Astrocyte (in vitro differentiated cells and primary cell): ENCODE results near the gene RALGAPA1. TPM values are rescaled to one million over a fixed set of nuclear protein-coding genes. Genes with fewer than 3 reads are reported as not detected.
"Not testable (repeated sequence)": the region's sequence is repeated elsewhere in the genome, so short reads cannot be mapped to it uniquely, and the experiment has no call there.

Experiments used
- DNase-seq: peaks from one replicate; pipeline ENCODE4 v3.0.0-alpha.2; 2010; ENCODE audit warnings: low read depth
- FAIRE-seq: peaks from 2 replicates; lab custom pipeline; 2011; peaks lifted over from hg19 to GRCh38; lab: Jason Lieb, UNC
- H2AFZ ChIP-seq: 2 replicates; pipeline ENCODE4 v1.6.0; 2012; ENCODE audit warnings: low read depth, low read length, inconsistent platforms
- H3K27ac ChIP-seq: 2 replicates; pipeline ENCODE4 v1.5.1; 2011; ENCODE audit warnings: low read depth, low read length, inconsistent platforms
- H3K27me3 ChIP-seq: 2 replicates; pipeline ENCODE4 v1.6.0; 2011; ENCODE audit warnings: low read length, inconsistent platforms; ENCODE audit not compliant: insufficient read depth
- H3K36me3 ChIP-seq: 2 replicates; pipeline ENCODE4 v1.5.1; 2011; ENCODE audit warnings: low read length, inconsistent platforms; ENCODE audit not compliant: insufficient read depth
- H3K4me1 ChIP-seq: 2 replicates; pipeline ENCODE4 v1.5.1; 2011; ENCODE audit warnings: low read length, inconsistent platforms; ENCODE audit not compliant: insufficient read depth
- H3K4me2 ChIP-seq: 2 replicates; pipeline ENCODE4 v1.6.0; 2012; ENCODE audit warnings: low read length, inconsistent platforms
- H3K4me3 ChIP-seq: 2 replicates; pipeline ENCODE4 v1.5.1; 2011; ENCODE audit warnings: low read depth, mild to moderate bottlenecking, low read length, inconsistent platforms; ENCODE audit not compliant: insufficient read depth
- H3K79me2 ChIP-seq: 2 replicates; pipeline ENCODE4 v1.6.0; 2012; ENCODE audit warnings: mild to moderate bottlenecking, low read length, inconsistent platforms; ENCODE audit not compliant: insufficient read depth
- H3K9ac ChIP-seq: 2 replicates; pipeline ENCODE4 v1.6.0; 2012; ENCODE audit warnings: mild to moderate bottlenecking, low read length, inconsistent platforms
- H3K9me3 ChIP-seq: 2 replicates; pipeline ENCODE4 v1.5.1; 2012; ENCODE audit warnings: low read depth, mild to moderate bottlenecking, low read length, inconsistent platforms; ENCODE audit not compliant: insufficient read depth
- H4K20me1 ChIP-seq: 2 replicates; pipeline ENCODE4 v1.6.0; 2012; ENCODE audit warnings: low read length, inconsistent platforms; ENCODE audit not compliant: insufficient read depth
- H3K27ac Mint-ChIP-seq: one replicate; pipeline ENCODE4 v1.8.0; 2021; ENCODE audit warnings: mild to moderate bottlenecking, mixed read lengths; ENCODE audit not compliant: unreplicated experiment
- H3K27me3 Mint-ChIP-seq: one replicate; pipeline ENCODE4 v1.8.0; 2021; ENCODE audit warnings: low read depth, mixed read lengths; ENCODE audit not compliant: unreplicated experiment
- H3K36me3 Mint-ChIP-seq: one replicate; pipeline ENCODE4 v1.8.0; 2021; ENCODE audit warnings: low read depth, mixed read lengths; ENCODE audit not compliant: unreplicated experiment
- H3K4me1 Mint-ChIP-seq: one replicate; pipeline ENCODE4 v1.8.0; 2021; ENCODE audit warnings: low read depth, mixed read lengths; ENCODE audit not compliant: unreplicated experiment
- H3K4me3 Mint-ChIP-seq: one replicate; pipeline ENCODE4 v1.8.0; 2021; ENCODE audit warnings: mild to moderate bottlenecking, moderate library complexity, mixed read lengths; ENCODE audit not compliant: unreplicated experiment
- H3K9me3 Mint-ChIP-seq: one replicate; pipeline ENCODE4 v1.8.0; 2021; ENCODE audit warnings: mild to moderate bottlenecking, mixed read lengths; ENCODE audit not compliant: unreplicated experiment
- CTCF ChIP-seq: IDR thresholded peaks from 2 replicates; pipeline ENCODE4 v1.5.1; 2011; ENCODE audit warnings: low read depth, mild to moderate bottlenecking, inconsistent platforms, low read length, moderate library complexity; ENCODE audit not compliant: insufficient read depth
- EZH2 ChIP-seq: IDR thresholded peaks from 2 replicates; pipeline ENCODE4 v1.6.1; 2012; ENCODE audit warnings: mild to moderate bottlenecking, low read length, inconsistent platforms; ENCODE audit not compliant: insufficient read depth
- total RNA-seq: library from RNA; stranded (reverse); gene quantifications from 2 replicates; pipeline ENCODE4 v1.2.1, GENCODE V29; 2021

The RALGAPA1 gene
- total RNA-seq, 1 donor from 2014 or later = 24.8 TPM

DNA sequence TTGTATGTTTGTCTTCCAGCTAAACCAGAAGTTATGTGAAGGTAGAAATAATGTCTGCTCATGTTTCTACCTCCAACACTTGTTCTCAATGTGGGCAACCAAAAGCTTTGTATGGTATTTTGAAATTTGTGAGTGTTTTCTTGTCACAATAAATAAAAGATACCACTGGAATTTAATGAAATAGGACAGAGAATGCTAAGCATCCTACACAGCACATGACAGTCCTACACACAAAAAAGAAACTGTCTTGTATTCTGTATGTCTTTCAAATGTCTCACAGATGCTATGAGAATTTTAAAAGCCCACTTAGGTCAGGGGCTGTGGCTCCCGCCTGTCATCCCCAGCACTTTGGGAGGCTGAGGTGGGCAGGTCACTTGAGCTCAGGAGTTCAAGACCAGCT is 68.9 kb downstream of the RALGAPA1 start:
- Mint-ChIP-seq H3K4me1 (no peaks in the 10 kb centered on the region), H3K4me3 (no peak overlapping the region), H3K27me3 (no peaks in the 10 kb centered on the region), H3K27ac (no peak overlapping the region), H3K36me3 (peaks cover 3% of the 10 kb centered on the region), H3K9me3 (no peaks in the 10 kb centered on the region)
- Histone ChIP-seq H3K4me1 (no peaks in the 10 kb centered on the region), H3K27me3 (no peaks in the 10 kb centered on the region), H3K4me2 (no peak overlapping the region), H3K79me2 (no peaks in the 10 kb centered on the region), H2AFZ (no peak overlapping the region), H3K36me3 (peaks cover 3% of the 10 kb centered on the region), H3K9ac (no peak overlapping the region), H3K4me3 (no peak overlapping the region), H3K9me3 (no peaks in the 10 kb centered on the region), H3K27ac (no peak overlapping the region), H4K20me1 (no peaks in the 10 kb centered on the region)
- FAIRE-seq (no peak), DNase-seq (no peak)
- no peak for TF ChIP-seq EZH2
- TF ChIP-seq CTCF = no peak

- peaks cover 20% of the 10 kb centered on the region for H3K36me3 Mint-ChIP-seq
- not testable (repeated sequence) for FAIRE-seq
Observed at GRCh38 chr14:35735163-35735562, 73.9 kb downstream of the RALGAPA1 start.

DNA sequence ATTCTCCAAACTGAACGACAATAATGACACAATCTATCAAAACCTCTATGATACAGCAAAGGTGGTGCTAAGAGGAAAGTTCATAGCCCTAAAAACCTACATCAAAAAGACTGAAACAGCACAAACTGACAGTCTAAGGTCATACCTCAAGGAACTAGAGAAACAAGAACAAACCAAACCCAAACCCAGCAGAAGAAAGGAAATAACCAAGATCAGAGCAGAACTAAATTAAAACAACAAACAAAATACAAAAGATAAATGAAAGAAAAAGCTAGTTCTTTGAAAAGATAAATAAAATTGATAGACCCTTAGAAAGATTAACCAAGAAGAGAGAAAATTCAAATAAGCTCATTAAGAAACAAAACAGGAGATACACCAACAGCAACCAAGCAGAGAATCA is 75.6 kb downstream of the RALGAPA1 start:
- H3K79me2 ChIP-seq, H2AFZ ChIP-seq, H3K4me1 Mint-ChIP-seq, H3K9me3 ChIP-seq, H3K4me2 ChIP-seq, H3K27ac Mint-ChIP-seq, H3K9me3 Mint-ChIP-seq, H4K20me1 ChIP-seq, H3K9ac ChIP-seq, H3K4me1 ChIP-seq, H3K27ac ChIP-seq, H3K4me3 ChIP-seq, H3K27me3 ChIP-seq, H3K4me3 Mint-ChIP-seq, FAIRE-seq, DNase-seq, H3K36me3 ChIP-seq, H3K27me3 Mint-ChIP-seq: not testable (repeated sequence)
- peaks cover 25% of the 10 kb centered on the region for H3K36me3 Mint-ChIP-seq

More at GRCh38 chr14:35735163-35735562, 73.9 kb downstream of the RALGAPA1 start:
- H3K4me3 Mint-ChIP-seq, H3K4me3 ChIP-seq, H3K9me3 ChIP-seq, H3K4me1 Mint-ChIP-seq, H3K4me2 ChIP-seq, H4K20me1 ChIP-seq, H3K4me1 ChIP-seq, H3K9ac ChIP-seq, H2AFZ ChIP-seq, H3K9me3 Mint-ChIP-seq, H3K27ac ChIP-seq, H3K27me3 ChIP-seq, H3K27ac Mint-ChIP-seq, DNase-seq, H3K36me3 ChIP-seq, H3K27me3 Mint-ChIP-seq, H3K79me2 ChIP-seq: not testable (repeated sequence)

DNA sequence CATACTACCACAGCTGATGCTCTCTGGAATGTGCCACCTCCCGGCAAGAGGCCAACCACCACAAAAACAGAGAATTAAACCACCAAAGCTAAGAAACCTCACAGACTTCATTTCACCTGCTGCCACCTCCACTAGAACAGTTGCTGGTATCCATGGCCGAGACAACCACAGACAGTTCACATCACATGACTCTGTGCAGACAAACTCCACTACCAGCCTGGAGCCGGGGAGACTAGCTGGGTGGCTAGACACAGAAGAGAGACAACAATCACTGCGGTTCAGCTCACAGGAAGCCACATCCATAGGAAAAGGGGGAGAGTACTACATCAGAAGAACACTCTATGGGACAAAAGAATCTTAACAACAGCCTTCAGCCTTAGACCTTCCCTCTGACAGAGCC is 78.2 kb downstream of the RALGAPA1 start:
- no peak overlapping the region for H3K27ac ChIP-seq
- H3K4me3 ChIP-seq = no peak overlapping the region
- H3K79me2 ChIP-seq = no peaks in the 10 kb centered on the region
- FAIRE-seq = no peak
- TF ChIP-seq EZH2 (no peak), CTCF (no peak)
- DNase-seq = no peak
- Mint-ChIP-seq H3K9me3 (peaks cover 4% of the 10 kb centered on the region), H3K27me3 (no peaks in the 10 kb centered on the region), H3K4me3 (no peak overlapping the region), H3K36me3 (peaks cover 25% of the 10 kb centered on the region), H3K27ac (no peak overlapping the region), H3K4me1 (peaks cover 4% of the 10 kb centered on the region)
- no peak overlapping the region for H3K4me2 ChIP-seq
- H2AFZ ChIP-seq = no peak overlapping the region
- no peak overlapping the region for H3K9ac ChIP-seq
- H3K36me3 ChIP-seq = no peaks in the 10 kb centered on the region
- no peaks in the 10 kb centered on the region for H3K27me3 ChIP-seq
- no peaks in the 10 kb centered on the region for H3K4me1 ChIP-seq
- no peaks in the 10 kb centered on the region for H4K20me1 ChIP-seq
- no peaks in the 10 kb centered on the region for H3K9me3 ChIP-seq
